SIG-M5 (cell line): ENCODE measurements around the gene EFHC1.

Experiments used
- DNase-seq: peaks from one replicate; lab custom pipeline; 2025; lab: John Stamatoyannopoulos, UW

The EFHC1 gene

DNA sequence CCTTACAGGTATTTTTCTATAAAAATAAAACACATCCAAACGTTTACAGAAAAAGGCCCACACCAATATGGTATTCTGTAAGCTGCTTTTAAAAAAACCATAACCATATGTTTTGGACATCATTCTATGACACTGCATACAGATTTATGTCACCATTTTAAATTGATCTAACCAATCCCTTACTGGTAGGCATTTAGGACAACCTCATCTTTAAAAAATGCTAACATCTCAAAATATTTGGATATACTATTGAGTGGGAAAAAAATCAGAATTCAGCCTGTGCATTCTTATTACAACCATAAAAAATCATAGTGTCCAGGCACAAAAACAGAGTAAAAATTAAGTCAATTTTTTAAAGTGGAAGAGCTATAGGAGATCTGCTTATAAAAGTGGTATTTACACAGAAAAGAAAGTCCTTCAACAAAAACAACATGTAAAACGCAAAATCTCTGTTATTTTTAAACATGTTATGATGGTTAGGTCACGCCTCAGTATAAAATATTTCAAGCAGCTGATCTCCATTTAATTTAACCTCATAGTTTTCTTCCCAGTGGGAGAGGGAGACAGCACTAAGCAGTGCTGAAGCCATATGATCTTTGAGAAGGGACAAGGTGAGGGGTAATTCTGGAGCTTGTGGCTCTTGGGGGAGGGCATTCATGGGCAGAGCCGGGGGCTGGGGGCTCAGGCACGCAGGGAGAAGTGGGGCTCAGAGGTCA lies 135.5 kb downstream of the EFHC1 start:
- DNase-seq, result no peak

GRCh38 chr6:52557389-52558265 lies 137.5 kb downstream of the EFHC1 start:
- no peak for DNase-seq

DNA sequence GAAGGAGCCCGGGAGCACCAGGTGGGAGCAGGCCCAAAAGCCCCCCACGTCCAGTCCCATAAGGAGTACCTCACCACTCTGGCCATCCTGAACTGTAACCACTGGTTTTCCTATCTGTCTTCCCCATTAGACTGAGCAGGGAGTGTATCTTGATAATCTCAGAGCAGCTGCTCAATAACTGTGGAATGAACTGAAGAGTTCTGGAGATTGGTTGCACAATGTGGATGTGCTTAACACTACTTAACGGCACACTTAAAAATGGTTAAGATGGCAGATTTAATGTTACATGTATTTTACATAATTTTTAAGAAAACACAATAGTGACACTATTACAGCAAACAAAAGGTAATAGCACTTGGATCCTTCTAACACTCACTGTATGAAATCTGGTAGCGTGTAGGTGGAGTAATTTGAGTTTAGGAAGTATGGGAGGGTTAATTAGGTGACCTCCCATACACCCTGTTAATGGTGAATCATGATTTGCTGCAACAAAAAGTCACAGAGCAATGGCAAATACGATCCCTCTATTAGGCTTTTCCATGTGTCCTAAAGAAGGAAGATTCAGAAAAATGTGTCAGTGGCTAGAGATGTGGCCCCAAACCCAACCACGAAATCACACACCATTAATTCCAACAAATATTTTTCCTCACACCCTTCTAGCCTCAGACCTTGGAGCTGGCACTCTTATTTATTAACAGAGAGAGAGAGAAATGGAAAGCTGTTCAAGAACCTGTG lies 138.3 kb downstream of the EFHC1 start:
- DNase-seq, result no peak

- no peak for DNase-seq
Observed at GRCh38 chr6:52560462-52560861, 140.3 kb downstream of the EFHC1 start.

- DNase-seq, result no peak
Observed at GRCh38 chr6:52562911-52563310, 142.8 kb downstream of the EFHC1 start.

DNA sequence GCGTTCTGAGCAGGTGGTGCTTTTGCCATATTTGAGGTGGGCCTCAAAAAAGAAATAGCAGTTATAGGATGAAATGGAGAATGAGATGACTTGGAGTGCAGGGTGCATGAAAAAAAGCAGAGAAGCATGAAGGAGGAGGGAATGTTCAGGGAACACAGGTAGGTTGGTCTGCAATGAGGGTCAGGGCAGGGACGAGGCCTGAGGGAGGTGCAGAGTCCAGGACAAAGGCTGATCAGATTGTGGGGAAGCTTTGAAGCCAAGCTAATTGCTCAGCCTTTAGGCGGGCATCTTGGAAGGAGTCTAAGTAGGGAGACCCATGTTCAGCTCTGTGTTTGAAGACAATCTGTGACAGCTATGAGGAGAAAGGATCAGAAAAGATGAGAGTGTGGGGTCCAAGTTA lies 144.7 kb downstream of the EFHC1 start:
- no peak for DNase-seq

GRCh38 chr6:52566201-52566600 lies 146.1 kb downstream of the EFHC1 start:
- DNase-seq, result no peak

- DNase-seq, result no peak
Observed at GRCh38 chr6:52566853-52567279, 146.7 kb downstream of the EFHC1 start.

GRCh38 chr6:52568320-52568719 lies 148.2 kb downstream of the EFHC1 start:
- DNase-seq, result no peak

GRCh38 chr6:52570291-52570700 lies 150.2 kb downstream of the EFHC1 start:
- DNase-seq, result no peak

- DNase-seq, result no peak
Observed at GRCh38 chr6:52571099-52571755, 151.1 kb downstream of the EFHC1 start.

DNA sequence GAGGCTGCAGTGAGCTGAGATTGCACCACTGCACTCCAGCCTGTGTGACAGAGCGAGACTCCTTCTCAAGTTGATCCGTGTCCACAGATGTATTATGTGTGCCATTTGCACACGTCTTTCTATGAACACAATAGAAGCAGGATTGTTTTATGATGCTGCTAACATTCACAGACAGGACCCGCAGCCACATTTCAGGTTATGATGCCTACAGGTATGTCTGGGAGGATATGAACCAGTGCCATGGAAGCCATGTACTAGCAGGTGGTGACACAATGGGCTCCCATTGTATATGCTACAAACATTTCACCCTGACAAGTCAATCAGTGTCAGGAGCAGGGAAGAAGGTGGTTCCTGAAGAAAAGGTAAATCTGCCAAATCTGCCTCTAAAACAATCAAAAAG lies 152.4 kb downstream of the EFHC1 start:
- no peak for DNase-seq

DNA sequence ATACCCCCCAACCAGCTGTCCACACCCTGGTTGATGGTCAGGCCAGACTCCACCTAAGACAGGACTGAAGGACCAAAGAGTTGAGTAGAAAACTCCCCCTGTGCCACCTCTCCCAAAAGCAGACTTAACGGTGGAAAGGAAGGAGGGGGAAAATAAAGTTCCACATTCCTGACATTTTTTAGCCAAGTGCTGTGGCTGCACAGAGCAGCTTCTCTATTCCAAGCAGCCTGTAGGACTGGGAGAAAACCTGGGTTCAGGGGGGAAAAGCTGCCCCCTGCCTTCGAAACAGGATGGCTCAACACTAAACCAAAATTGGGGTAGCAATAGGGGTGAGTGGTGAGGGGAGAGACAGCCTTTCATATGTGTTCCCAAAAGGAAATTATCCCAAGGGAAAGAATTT lies 153.2 kb downstream of the EFHC1 start:
- DNase-seq, result no peak
